ENCODE measurements around the gene ADH5.
"Not testable (repeated sequence)": the region's sequence is repeated elsewhere in the genome, so short reads cannot be mapped to it uniquely, and the experiment has no call there.

Gene ADH5

DNA sequence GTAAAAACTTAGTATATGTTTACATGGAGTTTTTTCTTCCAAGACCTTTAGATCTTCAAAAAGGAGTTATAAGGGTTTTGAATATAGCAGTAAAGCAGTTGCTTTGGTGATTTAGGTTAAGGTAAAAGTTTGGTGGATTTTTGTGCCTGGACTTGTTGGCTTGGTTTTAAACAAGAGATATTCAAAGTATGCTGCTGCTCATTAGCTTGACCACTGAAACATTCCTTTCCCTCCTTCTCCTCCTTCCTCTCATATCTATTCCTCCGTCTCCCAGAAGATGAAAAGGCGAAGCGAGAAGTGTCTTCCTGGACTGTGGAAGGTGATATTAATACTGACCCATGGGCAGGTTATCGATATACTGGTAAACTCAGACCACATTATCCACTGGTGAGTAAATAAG lies 54.6 kb downstream of the ADH5 start:
- DNase-seq (ENCODE audit: low read depth in 4 of 4, low spot score in 1 of 4) = no peak

GRCh38 chr4:99029852-99030251 lies 58.7 kb downstream of the ADH5 start:
- no peak for DNase-seq (ENCODE audit: low read depth in 4 of 4, low spot score in 1 of 4)

DNA sequence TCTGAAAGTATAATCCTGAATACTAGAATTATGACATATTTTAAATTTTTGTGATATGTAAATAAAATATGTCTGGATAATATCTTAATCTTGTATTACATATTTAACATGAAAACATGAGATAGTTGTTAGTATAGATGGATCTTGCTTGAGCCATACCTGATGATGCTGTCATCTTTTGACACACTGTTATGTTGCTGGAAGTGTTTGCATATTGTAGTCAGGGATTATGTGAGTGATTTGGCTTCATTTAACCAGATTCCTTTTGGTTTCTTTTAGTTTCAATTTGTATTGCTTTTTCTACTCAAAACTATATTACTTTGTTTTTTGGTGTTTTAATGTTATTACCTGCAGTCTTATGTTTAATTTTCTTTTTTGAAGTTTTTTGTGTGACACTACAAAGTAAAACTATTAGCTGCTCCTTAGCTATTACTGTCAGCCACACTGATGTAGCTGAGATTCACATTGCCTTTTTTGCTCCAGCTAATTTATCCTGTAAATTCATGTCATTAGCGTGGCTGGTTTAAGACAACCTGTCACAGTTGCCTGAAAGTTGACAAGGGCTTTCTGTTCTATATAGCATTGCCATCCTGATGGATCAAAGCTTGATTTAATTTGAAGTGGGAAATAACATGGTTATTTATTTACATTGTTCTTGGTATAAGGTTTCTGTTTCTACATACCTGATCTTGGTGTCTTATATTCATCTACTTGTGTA lies 59.4 kb downstream of the ADH5 start:
- DNase-seq (ENCODE audit: low read depth in 4 of 4, low spot score in 1 of 4) = no peak

DNA sequence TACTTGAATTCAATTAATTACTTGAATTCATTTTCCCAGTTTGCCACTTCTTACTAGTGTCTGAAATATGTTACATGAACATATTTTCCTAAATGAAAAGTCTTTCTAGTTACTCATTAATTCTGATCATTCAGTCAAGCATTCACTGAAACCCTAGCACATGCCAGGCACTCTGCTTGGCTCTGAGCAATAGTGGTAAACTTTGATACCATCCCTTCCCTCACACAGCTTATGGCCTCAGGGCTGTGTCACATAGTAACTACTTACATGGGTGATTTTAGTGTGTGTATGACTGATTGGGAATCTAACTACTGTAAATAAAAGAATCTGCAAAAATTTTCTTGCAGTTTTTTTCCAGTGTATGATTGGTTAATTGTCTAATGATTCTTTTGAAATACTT lies 60.4 kb downstream of the ADH5 start:
- DNase-seq (ENCODE audit: low read depth in 4 of 4, low spot score in 1 of 4) = no peak

GRCh38 chr4:99027304-99027703 lies 61.3 kb downstream of the ADH5 start:
- no peak for DNase-seq (ENCODE audit: low read depth in 4 of 4, low spot score in 1 of 4)

- DNase-seq (ENCODE audit: low read depth in 4 of 4, low spot score in 1 of 4) = no peak
Measured at GRCh38 chr4:99025506-99025905, 63.1 kb downstream of the ADH5 start.

DNA sequence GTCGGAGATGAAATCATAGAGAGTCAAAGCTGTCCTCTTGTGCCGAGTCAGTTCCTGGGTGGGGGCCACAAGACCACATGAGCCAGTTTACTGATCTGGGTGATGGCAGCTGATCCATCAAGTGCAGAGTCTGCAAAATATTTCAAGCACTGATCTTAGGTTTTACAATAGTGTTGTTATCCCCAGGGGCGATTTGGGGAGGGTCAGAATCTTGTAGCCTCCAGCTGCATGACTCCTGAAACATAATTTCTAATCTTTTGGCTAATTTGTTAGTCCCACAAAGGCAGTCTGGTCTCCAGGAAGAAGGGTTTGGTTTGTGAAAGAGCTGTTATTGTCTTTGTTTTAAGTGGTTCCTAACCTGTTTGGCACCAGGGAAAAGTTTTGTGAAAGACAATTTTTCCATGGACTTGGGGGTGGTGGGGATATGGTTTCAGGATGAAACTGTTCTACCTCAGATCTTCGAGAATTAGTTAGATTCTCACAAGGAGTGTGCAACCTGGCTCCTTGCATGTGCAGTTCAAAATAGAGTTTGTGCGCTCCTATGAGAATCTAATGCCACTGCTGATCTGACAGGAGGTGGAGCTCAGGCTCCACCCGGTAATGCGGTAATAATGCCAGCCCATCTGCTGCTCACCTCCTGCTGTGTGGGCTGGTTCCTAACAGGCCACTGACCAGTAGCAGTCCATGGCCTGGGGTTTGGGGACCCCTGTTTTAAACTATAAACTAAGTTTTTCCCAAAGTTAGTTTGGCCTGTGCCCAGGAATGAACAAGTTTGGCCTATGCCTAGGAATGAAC lies 63.9 kb downstream of the ADH5 start:
- no peak for DNase-seq (ENCODE audit: low read depth in 4 of 4, low spot score in 1 of 4)

DNA sequence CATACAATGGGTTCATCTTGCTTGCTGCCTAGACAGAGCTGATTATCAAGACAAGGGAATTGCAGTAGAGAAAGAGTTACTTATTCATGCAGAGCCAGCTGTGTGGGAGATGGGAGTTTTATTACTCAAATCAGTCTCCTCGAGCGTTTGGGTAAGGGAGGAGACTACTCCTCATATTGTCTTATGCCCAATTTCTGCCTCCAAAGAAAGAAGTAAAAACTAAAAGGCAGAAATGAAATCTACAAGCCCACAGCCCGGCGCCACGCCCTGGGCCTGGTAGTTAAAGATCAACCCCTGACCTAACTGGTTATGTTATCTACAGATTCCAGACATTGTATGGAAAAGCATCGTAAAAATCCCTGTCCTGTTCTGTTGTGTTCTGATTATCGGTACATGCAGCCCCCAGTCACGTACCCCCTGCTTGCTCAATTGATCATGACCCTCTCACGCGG lies 64.8 kb downstream of the ADH5 start:
- not testable (repeated sequence) for DNase-seq (ENCODE audit: low read depth in 4 of 4, low spot score in 1 of 4)

DNA sequence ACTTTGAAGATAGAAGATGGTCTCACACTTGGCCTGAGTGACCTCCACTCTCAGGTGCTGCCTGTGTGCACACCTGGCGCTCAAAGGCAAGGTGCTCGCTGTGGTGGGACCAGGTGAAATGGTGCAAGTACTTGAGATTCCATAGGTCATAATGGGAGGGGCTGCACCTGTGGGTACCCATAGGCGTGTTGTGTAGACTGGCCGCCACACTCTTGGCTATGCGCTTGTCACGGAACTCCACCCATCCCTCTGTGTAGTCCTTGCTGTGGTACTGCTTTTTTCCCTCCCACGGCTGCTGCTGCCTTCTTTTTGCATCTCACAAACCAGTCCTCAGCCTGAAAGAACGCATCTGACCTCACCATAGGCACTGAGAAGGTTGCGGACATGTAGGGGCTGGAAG lies 66.0 kb downstream of the ADH5 start:
- no peak for DNase-seq (ENCODE audit: low read depth in 4 of 4, low spot score in 1 of 4)

DNA sequence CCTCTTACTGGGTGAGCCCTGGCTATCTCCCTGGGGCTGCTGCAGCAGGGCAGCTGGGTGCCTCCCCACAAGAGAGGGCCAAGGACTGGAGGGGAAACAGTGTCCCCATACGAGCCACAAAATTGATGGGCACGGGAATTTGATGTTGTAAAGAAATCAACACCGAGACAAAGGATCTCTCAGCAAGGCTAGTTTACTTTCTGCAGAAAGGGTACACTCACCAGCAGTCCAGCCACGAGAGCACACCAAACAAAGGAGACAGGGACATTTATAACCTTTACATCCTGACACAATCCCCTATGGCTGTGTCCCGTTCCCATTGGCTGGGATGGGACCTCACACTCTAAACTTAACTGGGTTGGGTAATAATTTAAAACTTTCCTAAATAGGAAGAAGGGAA lies 67.2 kb downstream of the ADH5 start:
- no peak for DNase-seq (ENCODE audit: low read depth in 4 of 4, low spot score in 1 of 4)

All from stimulated activated CD4-positive, alpha-beta T cell treated with anti-CD3 and anti-CD28 coated beads, Interleukin-1b, Interleukin-23, amount 100 ng/mL, for 24 hours (primary cell).